Endometrium (tissue), 2 donors: Measurements from ENCODE around the gene C16orf96.
"Not testable (repeated sequence)": the region's sequence is repeated elsewhere in the genome, so short reads cannot be mapped to it uniquely, and the experiment has no call there.

Source experiments
- FAIRE-seq: peaks from 2 replicates; lab custom pipeline; 2012; peaks lifted over from hg19 to GRCh38; lab: Jason Lieb, UNC
- donor health status: control.
- donor health status: control.

Gene C16orf96

DNA sequence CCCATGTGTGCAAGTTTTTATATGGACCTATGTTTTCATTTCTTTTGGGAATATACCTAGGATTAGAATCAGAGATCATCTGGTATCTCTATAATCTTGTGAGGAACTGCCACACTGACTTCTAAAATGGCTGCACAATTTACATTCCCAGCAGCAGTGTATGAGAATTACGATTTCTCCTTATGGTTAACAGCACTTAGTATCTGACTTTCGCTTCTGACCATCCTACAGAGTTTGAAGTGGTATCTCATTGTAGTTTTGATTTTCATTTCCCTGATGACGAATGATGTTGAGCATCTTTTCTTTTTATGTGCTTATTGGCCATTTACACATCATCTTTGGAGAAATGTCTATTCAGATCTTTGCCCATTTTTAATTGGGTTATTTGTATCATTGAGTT, 10.0 kb downstream of the C16orf96 start:
- no peak for FAIRE-seq

- no peak for FAIRE-seq
Measured at GRCh38 chr16:4570086-4570485, 13.9 kb downstream of the C16orf96 start.

DNA sequence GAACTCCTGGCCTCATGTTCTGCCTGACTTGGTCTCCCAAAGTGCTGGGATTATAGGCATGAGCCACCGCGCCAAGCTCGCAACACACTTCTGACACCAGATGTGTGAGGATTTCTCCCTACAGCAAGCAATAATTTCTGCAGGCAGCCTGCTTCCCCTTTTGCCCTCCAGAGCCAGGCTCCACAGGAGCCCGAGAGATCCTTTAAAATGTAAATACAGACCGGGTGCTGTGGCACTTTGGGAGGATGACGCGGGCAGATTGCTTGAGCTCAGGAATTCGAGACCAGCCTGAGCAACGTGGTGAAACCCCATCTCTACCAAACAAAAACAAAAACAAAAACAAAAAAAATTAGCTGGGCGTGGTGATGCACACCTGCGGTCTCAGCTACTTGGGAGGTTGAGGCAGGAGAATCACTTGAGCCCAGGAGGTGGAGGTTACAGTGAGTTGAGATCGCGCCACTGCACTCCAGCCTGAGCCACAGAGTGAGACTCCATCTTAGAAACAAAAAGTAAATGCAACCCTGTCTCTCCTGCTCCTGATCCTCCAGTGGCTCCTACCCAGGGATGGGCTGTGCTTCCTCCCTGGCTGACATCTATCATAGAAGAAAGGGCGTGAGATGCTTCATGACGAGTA, 14.7 kb downstream of the C16orf96 start:
- no peak for FAIRE-seq

DNA sequence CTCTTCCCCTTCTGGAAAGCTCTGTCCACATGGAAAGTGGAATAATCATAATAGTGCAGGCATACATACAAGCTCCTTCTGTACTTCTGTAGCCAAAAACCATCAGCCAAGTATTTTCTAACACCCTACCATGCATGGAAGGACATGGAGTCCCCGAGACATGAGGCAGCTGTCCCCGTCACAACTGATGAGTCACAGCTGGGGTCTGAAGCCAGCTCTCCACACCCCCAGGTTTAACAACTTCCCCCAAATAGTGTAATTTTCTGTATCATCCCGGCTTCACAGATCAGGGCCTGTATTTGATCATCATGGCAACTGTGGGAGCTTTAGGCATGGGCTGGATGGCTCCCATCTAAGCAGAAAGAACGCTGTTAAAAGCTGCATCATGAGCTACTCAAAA, 16.6 kb downstream of the C16orf96 start:
- no peak for FAIRE-seq

- not testable (repeated sequence) for FAIRE-seq
Measured at GRCh38 chr16:4573926-4574325, 17.8 kb downstream of the C16orf96 start.

- no peak for FAIRE-seq
Measured at GRCh38 chr16:4574919-4575705, 19.0 kb downstream of the C16orf96 start.

GRCh38 chr16:4576008-4576407, 19.9 kb downstream of the C16orf96 start:
- FAIRE-seq, result no peak

GRCh38 chr16:4578961-4579530, 22.9 kb downstream of the C16orf96 start:
- no peak for FAIRE-seq

GRCh38 chr16:4580250-4580649, 24.1 kb downstream of the C16orf96 start:
- no peak for FAIRE-seq

DNA sequence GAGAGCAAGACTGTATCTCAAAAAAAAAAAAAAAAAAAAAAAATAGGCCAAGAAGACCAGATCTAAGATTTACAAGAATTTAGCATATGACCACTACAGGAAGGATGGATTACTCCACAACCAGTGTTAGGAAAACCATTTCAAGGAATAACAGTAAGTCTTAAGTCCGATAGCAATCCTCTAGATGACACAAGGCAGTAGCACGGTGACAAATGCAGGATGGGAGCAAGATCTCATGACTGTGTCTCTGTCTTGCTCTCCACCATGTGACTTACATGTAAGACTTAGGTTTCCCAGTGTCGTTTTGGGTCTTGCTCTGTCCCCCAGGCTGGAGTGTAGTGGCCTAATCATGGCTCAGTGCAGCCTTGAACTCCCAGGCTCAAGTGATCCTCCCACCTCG, 27.8 kb downstream of the C16orf96 start:
- no peak for FAIRE-seq

GRCh38 chr16:4586291-4586690, 30.2 kb downstream of the C16orf96 start:
- no peak for FAIRE-seq

GRCh38 chr16:4588386-4588785, 32.2 kb downstream of the C16orf96 start:
- FAIRE-seq, result no peak

- FAIRE-seq, result no peak
Measured at GRCh38 chr16:4588961-4589360, 32.8 kb downstream of the C16orf96 start.

DNA sequence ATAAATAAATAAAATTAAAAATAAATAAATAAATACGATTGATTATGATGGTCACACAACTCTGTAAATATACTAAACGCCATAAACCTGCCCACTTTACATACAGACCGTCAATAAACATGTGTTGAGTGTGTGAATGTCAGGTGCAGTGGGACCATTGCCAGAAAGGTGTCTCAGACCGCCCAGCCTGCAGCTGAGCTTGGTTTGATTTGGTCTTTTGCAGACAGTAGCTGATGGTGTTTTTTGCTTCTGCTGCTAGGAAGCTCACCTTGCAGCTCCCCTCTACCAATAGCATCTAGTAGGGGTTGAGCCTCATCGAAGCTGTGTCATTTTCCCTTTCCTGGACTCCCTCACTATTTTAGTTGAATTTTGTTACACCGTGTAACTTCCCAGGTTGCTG, 35.1 kb downstream of the C16orf96 start:
- FAIRE-seq, result no peak

DNA sequence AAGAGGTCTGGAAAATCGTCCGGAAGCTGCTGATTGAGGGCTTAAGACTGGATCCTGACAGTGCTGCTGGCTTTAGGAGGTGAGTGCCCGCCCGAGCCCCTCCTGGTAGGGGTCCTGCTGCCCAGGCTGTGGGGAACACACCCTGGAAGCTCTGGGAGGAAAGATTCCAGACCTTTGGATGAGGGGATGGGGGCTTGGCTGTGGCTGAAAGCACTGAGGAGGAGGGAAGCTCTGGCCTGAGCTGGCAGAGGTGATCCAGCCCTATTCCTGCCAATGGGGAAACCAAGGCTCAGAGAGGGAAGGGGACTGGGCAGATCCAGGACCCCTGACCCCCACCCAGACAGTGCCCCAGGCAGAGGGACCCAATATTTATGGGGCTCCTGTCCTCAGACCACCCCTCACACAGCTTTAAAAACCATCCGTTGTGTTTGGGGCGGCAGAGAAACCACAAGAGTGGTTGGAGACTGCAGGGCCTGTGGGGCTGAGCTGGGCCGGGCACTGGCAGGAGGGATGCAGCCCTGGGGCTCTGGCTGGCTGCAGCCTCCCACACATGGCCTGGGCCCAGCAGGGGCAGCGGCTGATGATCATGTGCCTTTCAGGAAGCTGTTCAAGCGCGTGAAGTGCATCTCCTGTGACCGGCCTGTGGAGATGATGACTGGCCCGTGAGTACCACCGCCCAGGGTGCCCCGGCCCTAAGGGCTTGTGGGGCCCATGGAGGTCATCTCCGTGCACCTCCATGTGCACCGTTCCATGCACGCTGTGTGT, 35.7 kb downstream of the C16orf96 start:
- no peak for FAIRE-seq

- FAIRE-seq, result no peak
Measured at GRCh38 chr16:4593086-4593485, 36.9 kb downstream of the C16orf96 start.

GRCh38 chr16:4594433-4595410, 38.6 kb downstream of the C16orf96 start:
- FAIRE-seq, result no peak

DNA sequence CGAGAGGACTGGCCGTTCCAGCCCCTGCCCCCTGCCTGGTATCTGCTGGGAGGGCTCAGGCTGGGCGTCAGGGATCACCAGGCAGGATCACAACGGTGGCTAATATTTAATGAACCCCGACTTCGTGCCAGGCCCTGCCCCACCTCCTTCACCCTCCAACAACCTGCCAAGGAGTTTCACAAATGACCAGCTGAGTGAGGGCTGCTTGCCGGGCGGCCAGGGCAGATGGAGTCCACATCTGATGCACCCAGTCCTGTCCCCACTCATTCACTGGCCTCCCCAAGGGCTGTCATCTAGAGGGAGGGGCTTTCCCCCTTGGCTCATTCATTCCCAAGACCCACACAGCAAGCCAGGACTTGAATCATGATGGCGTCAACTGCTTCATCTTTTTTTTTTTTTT, 41.0 kb downstream of the C16orf96 start:
- FAIRE-seq, result no peak

DNA sequence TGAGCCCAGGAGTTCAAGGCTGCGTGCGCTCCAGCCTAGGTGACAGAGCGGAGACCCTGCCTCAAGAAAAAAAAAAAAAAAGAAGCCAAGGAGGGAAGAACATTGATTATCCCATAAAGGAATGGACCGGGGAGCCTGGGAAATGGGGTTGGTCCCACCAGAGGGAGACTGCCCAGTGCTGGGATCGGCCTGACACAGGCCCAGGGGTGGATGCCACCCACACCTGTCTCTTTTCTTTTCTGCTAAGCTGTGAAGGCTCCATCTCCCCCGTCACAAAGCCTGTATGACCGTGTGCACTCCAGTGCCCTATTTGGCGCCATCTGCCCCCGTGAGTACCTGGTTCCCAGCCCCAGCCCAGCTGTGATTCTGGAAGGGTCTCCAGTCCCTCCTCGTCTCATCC, 42.9 kb downstream of the C16orf96 start:
- FAIRE-seq, result no peak

GRCh38 chr16:4599545-4599944, 43.4 kb downstream of the C16orf96 start:
- no peak for FAIRE-seq

GRCh38 chr16:4601036-4601863, 45.1 kb downstream of the C16orf96 start:
- FAIRE-seq, result no peak
